ENCODE data around the gene STK38.

DNA sequence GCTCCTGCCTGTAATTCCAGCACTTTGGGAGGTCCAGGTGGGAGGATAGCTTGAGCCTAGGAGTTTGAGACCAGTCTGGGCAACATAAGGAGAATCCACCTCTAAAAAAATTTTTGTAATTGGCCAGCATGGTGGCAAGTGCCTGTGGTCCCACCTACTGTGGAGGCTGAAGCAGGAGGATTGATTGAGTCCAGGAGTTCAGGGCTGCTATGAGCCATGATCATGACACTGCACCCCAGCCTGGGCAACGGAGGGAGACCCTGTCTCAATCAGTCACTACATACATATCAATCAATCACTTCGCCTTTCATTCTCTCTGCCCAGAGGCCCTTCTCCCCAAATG, 1.1 kb upstream of the STK38 start:
- TF ChIP-seq GATA2 (IDR thresholded peaks at IDR 0.05; ENCODE audit: low read depth, low read length): no peak
- no peak for TF ChIP-seq GATA3 (IDR thresholded peaks at IDR 0.05; ENCODE audit: low read depth, low read length)
